ENCODE data around the gene CHMP4A.

Gene CHMP4A

GRCh38 chr14:24255931-24256711 lies 42.8 kb upstream of the CHMP4A start:
- H3K36me3 ChIP-seq (ENCODE audit: control insufficient read depth in 1 of 2, insufficient read depth in 2 of 2, low read length in 2 of 2), result peaks cover 0 to 10% of the 10 kb centered on the region in 2 donors
- no peak overlapping the region for H3K4me3 ChIP-seq (ENCODE audit: low read depth in 1 of 2, low read length in 2 of 2)
- H3K9ac ChIP-seq (ENCODE audit: low read depth in 1 of 2, low read length in 2 of 2), result no peak overlapping the region
- no peak overlapping the region for H3K27ac ChIP-seq (ENCODE audit: low read depth, low read length)
- no peaks in the 10 kb centered on the region for H3K27me3 ChIP-seq (ENCODE audit: control insufficient read depth in 1 of 2, insufficient read depth in 2 of 2, low read length in 2 of 2)
- no peaks in the 10 kb centered on the region for H3K9me3 ChIP-seq (ENCODE audit: control insufficient read depth in 1 of 2, low read length in 2 of 2)
- H3K4me1 ChIP-seq (ENCODE audit: control insufficient read depth in 1 of 2, insufficient read depth in 2 of 2, low read length in 2 of 2), result no peaks in the 10 kb centered on the region

GRCh38 chr14:24255438-24255837 lies 42.1 kb upstream of the CHMP4A start:
- Histone ChIP-seq H3K9ac (ENCODE audit: low read depth in 1 of 2, low read length in 2 of 2) (no peak overlapping the region), H3K4me1 (ENCODE audit: control insufficient read depth in 1 of 2, insufficient read depth in 2 of 2, low read length in 2 of 2) (no peaks in the 10 kb centered on the region), H3K4me3 (ENCODE audit: low read depth in 1 of 2, low read length in 2 of 2) (no peak overlapping the region), H3K27me3 (ENCODE audit: control insufficient read depth in 1 of 2, insufficient read depth in 2 of 2, low read length in 2 of 2) (no peaks in the 10 kb centered on the region), H3K36me3 (ENCODE audit: control insufficient read depth in 1 of 2, insufficient read depth in 2 of 2, low read length in 2 of 2) (peaks cover 0 to 10% of the 10 kb centered on the region in 2 donors), H3K9me3 (ENCODE audit: control insufficient read depth in 1 of 2, low read length in 2 of 2) (no peaks in the 10 kb centered on the region), H3K27ac (ENCODE audit: low read depth, low read length) (no peak overlapping the region)

GRCh38 chr14:24254630-24255392 lies 41.5 kb upstream of the CHMP4A start:
- Histone ChIP-seq H3K9me3 (ENCODE audit: control insufficient read depth in 1 of 2, low read length in 2 of 2) (no peaks in the 10 kb centered on the region), H3K4me3 (ENCODE audit: low read depth in 1 of 2, low read length in 2 of 2) (no peak overlapping the region), H3K27ac (ENCODE audit: low read depth, low read length) (no peak overlapping the region), H3K36me3 (ENCODE audit: control insufficient read depth in 1 of 2, insufficient read depth in 2 of 2, low read length in 2 of 2) (peaks cover 0 to 10% of the 10 kb centered on the region in 2 donors), H3K9ac (ENCODE audit: low read depth in 1 of 2, low read length in 2 of 2) (no peak overlapping the region), H3K27me3 (ENCODE audit: control insufficient read depth in 1 of 2, insufficient read depth in 2 of 2, low read length in 2 of 2) (no peaks in the 10 kb centered on the region), H3K4me1 (ENCODE audit: control insufficient read depth in 1 of 2, insufficient read depth in 2 of 2, low read length in 2 of 2) (no peaks in the 10 kb centered on the region)

GRCh38 chr14:24253936-24254335 lies 40.6 kb upstream of the CHMP4A start:
- Histone ChIP-seq H3K9ac (ENCODE audit: low read depth in 1 of 2, low read length in 2 of 2) (no peak overlapping the region), H3K9me3 (ENCODE audit: control insufficient read depth in 1 of 2, low read length in 2 of 2) (no peaks in the 10 kb centered on the region), H3K27me3 (ENCODE audit: control insufficient read depth in 1 of 2, insufficient read depth in 2 of 2, low read length in 2 of 2) (no peaks in the 10 kb centered on the region), H3K4me3 (ENCODE audit: low read depth in 1 of 2, low read length in 2 of 2) (no peak overlapping the region), H3K36me3 (ENCODE audit: control insufficient read depth in 1 of 2, insufficient read depth in 2 of 2, low read length in 2 of 2) (peaks cover 0 to 10% of the 10 kb centered on the region in 2 donors), H3K4me1 (ENCODE audit: control insufficient read depth in 1 of 2, insufficient read depth in 2 of 2, low read length in 2 of 2) (no peaks in the 10 kb centered on the region), H3K27ac (ENCODE audit: low read depth, low read length) (no peak overlapping the region)

GRCh38 chr14:24252289-24253124 lies 39.2 kb upstream of the CHMP4A start:
- H3K27ac ChIP-seq (ENCODE audit: low read depth, low read length), result no peak overlapping the region
- H3K4me1 ChIP-seq (ENCODE audit: control insufficient read depth in 1 of 2, insufficient read depth in 2 of 2, low read length in 2 of 2), result no peaks in the 10 kb centered on the region
- no peaks in the 10 kb centered on the region for H3K27me3 ChIP-seq (ENCODE audit: control insufficient read depth in 1 of 2, insufficient read depth in 2 of 2, low read length in 2 of 2)
- H3K9me3 ChIP-seq (ENCODE audit: control insufficient read depth in 1 of 2, low read length in 2 of 2), result no peaks in the 10 kb centered on the region
- H3K36me3 ChIP-seq (ENCODE audit: control insufficient read depth in 1 of 2, insufficient read depth in 2 of 2, low read length in 2 of 2), result peaks cover 0 to 10% of the 10 kb centered on the region in 2 donors
- H3K4me3 ChIP-seq (ENCODE audit: low read depth in 1 of 2, low read length in 2 of 2), result no peak overlapping the region
- no peak overlapping the region for H3K9ac ChIP-seq (ENCODE audit: low read depth in 1 of 2, low read length in 2 of 2)

- Histone ChIP-seq H3K27ac (ENCODE audit: low read depth, low read length) (no peak overlapping the region), H3K36me3 (ENCODE audit: control insufficient read depth in 1 of 2, insufficient read depth in 2 of 2, low read length in 2 of 2) (peaks cover 0 to 10% of the 10 kb centered on the region in 2 donors), H3K27me3 (ENCODE audit: control insufficient read depth in 1 of 2, insufficient read depth in 2 of 2, low read length in 2 of 2) (no peaks in the 10 kb centered on the region), H3K9ac (ENCODE audit: low read depth in 1 of 2, low read length in 2 of 2) (no peak overlapping the region), H3K4me3 (ENCODE audit: low read depth in 1 of 2, low read length in 2 of 2) (no peak overlapping the region), H3K4me1 (ENCODE audit: control insufficient read depth in 1 of 2, insufficient read depth in 2 of 2, low read length in 2 of 2) (peaks cover 0 to 2% of the 10 kb centered on the region in 2 donors), H3K9me3 (ENCODE audit: control insufficient read depth in 1 of 2, low read length in 2 of 2) (no peaks in the 10 kb centered on the region)
Measured at GRCh38 chr14:24251880-24252288, 38.6 kb upstream of the CHMP4A start.

GRCh38 chr14:24250354-24250753 lies 37.1 kb upstream of the CHMP4A start:
- Histone ChIP-seq H3K4me1 (ENCODE audit: control insufficient read depth in 1 of 2, insufficient read depth in 2 of 2, low read length in 2 of 2) (peaks cover 0 to 6% of the 10 kb centered on the region in 2 donors), H3K9me3 (ENCODE audit: control insufficient read depth in 1 of 2, low read length in 2 of 2) (no peaks in the 10 kb centered on the region), H3K27ac (ENCODE audit: low read depth, low read length) (no peak overlapping the region), H3K36me3 (ENCODE audit: control insufficient read depth in 1 of 2, insufficient read depth in 2 of 2, low read length in 2 of 2) (peaks cover 0 to 10% of the 10 kb centered on the region in 2 donors), H3K27me3 (ENCODE audit: control insufficient read depth in 1 of 2, insufficient read depth in 2 of 2, low read length in 2 of 2) (no peaks in the 10 kb centered on the region), H3K4me3 (ENCODE audit: low read depth in 1 of 2, low read length in 2 of 2) (no peak overlapping the region), H3K9ac (ENCODE audit: low read depth in 1 of 2, low read length in 2 of 2) (no peak overlapping the region)

GRCh38 chr14:24249230-24250021 lies 36.1 kb upstream of the CHMP4A start:
- no peaks in the 10 kb centered on the region for H3K9me3 ChIP-seq (ENCODE audit: control insufficient read depth in 1 of 2, low read length in 2 of 2)
- no peak overlapping the region for H3K4me3 ChIP-seq (ENCODE audit: low read depth in 1 of 2, low read length in 2 of 2)
- H3K27ac ChIP-seq (ENCODE audit: low read depth, low read length), result no peak overlapping the region
- peaks cover 0 to under 1% of the 10 kb centered on the region in 2 donors for H3K36me3 ChIP-seq (ENCODE audit: control insufficient read depth in 1 of 2, insufficient read depth in 2 of 2, low read length in 2 of 2)
- H3K27me3 ChIP-seq (ENCODE audit: control insufficient read depth in 1 of 2, insufficient read depth in 2 of 2, low read length in 2 of 2), result no peaks in the 10 kb centered on the region
- H3K9ac ChIP-seq (ENCODE audit: low read depth in 1 of 2, low read length in 2 of 2), result no peak overlapping the region
- peaks cover 0 to 6% of the 10 kb centered on the region in 2 donors for H3K4me1 ChIP-seq (ENCODE audit: control insufficient read depth in 1 of 2, insufficient read depth in 2 of 2, low read length in 2 of 2)

GRCh38 chr14:24247422-24247821 lies 34.1 kb upstream of the CHMP4A start:
- Histone ChIP-seq H3K27me3 (ENCODE audit: control insufficient read depth in 1 of 2, insufficient read depth in 2 of 2, low read length in 2 of 2) (no peaks in the 10 kb centered on the region), H3K9me3 (ENCODE audit: control insufficient read depth in 1 of 2, low read length in 2 of 2) (no peaks in the 10 kb centered on the region), H3K4me1 (ENCODE audit: control insufficient read depth in 1 of 2, insufficient read depth in 2 of 2, low read length in 2 of 2) (peaks cover 6 to 15% of the 10 kb centered on the region in 2 donors), H3K27ac (ENCODE audit: low read depth, low read length) (no peak overlapping the region), H3K9ac (ENCODE audit: low read depth in 1 of 2, low read length in 2 of 2) (no peak overlapping the region), H3K36me3 (ENCODE audit: control insufficient read depth in 1 of 2, insufficient read depth in 2 of 2, low read length in 2 of 2) (no peaks in the 10 kb centered on the region), H3K4me3 (ENCODE audit: low read depth in 1 of 2, low read length in 2 of 2) (no peak overlapping the region)
